GM12875 (cell line): ENCODE measurements around the gene PITRM1.

ENCODE experiments used
- H3K4me3 ChIP-seq: one replicate; pipeline ENCODE4 v1.5.1; 2011; ENCODE audit warnings: low read depth, low read length, control low read depth
- CTCF ChIP-seq: IDR thresholded peaks from 2 replicates; pipeline ENCODE4 v1.5.1; 2011; ENCODE audit warnings: low read depth, mild to moderate bottlenecking, control low read depth, inconsistent platforms, low read length, moderate library complexity, borderline replicate concordance; ENCODE audit not compliant: insufficient read depth

Gene PITRM1

GRCh38 chr10:3099291-3100092 is 73.1 kb downstream of the PITRM1 start:
- H3K4me3 ChIP-seq: no peak overlapping the region
- TF ChIP-seq CTCF: no peak

GRCh38 chr10:3098689-3099088 is 73.9 kb downstream of the PITRM1 start:
- no peak for TF ChIP-seq CTCF
- no peak overlapping the region for H3K4me3 ChIP-seq

- TF ChIP-seq CTCF: no peak
- no peak overlapping the region for H3K4me3 ChIP-seq
Observed at GRCh38 chr10:3097160-3097559, 75.4 kb downstream of the PITRM1 start.

GRCh38 chr10:3096149-3096548 is 76.4 kb downstream of the PITRM1 start:
- no peak overlapping the region for H3K4me3 ChIP-seq
- no peak for TF ChIP-seq CTCF

GRCh38 chr10:3095373-3096139 is 77.0 kb downstream of the PITRM1 start:
- H3K4me3 ChIP-seq: no peak overlapping the region
- TF ChIP-seq CTCF: no peak

- H3K4me3 ChIP-seq: no peak overlapping the region
- TF ChIP-seq CTCF: no peak
Observed at GRCh38 chr10:3094609-3095036, 78.0 kb downstream of the PITRM1 start.
